Keratinocyte (primary cell): ENCODE measurements around the gene HNRNPU. TPM values are rescaled to one million over a fixed set of nuclear protein-coding genes. Genes with fewer than 3 reads are reported as not detected.

Experiments
- DNase-seq: peaks from one replicate; pipeline ENCODE4 v3.0.0-alpha.2; 2011; ENCODE audit warnings: low read depth, missing footprints, low spot score
- FAIRE-seq: peaks from 2 replicates; lab custom pipeline; 2011; peaks lifted over from hg19 to GRCh38; lab: Jason Lieb, UNC
- H2AFZ ChIP-seq: 2 replicates; pipeline ENCODE4 v1.6.0; 2012; ENCODE audit warnings: low read length, control low read depth, inconsistent platforms; ENCODE audit not compliant: control insufficient read depth
- H3K27ac ChIP-seq: 2 replicates; pipeline ENCODE4 v1.5.1; 2011; ENCODE audit warnings: low read length; ENCODE audit not compliant: control insufficient read depth, insufficient read depth
- H3K27me3 ChIP-seq: 3 replicates; pipeline ENCODE4 v1.6.0; 2011; ENCODE audit warnings: low read length; ENCODE audit not compliant: control insufficient read depth, insufficient read depth; ENCODE audit errors: extremely low read depth
- H3K36me3 ChIP-seq, 2 experiments: 2 replicates in 1 of 2; 3 replicates in 1 of 2; pipeline ENCODE4 v1.5.1; 2011; ENCODE audit warnings: low read length in 2 of 2, mild to moderate bottlenecking in 1 of 2; ENCODE audit not compliant: control insufficient read depth in 2 of 2, insufficient read depth in 2 of 2; ENCODE audit errors: extremely low read depth in 1 of 2
- H3K4me1 ChIP-seq: 3 replicates; pipeline ENCODE4 v1.5.1; 2011; ENCODE audit warnings: low read length; ENCODE audit not compliant: control insufficient read depth, insufficient read depth; ENCODE audit errors: extremely low read depth
- H3K4me2 ChIP-seq: 3 replicates; pipeline ENCODE4 v1.6.0; 2011; ENCODE audit warnings: low read depth, low read length; ENCODE audit not compliant: control insufficient read depth, insufficient read depth; ENCODE audit errors: extremely low read depth
- H3K4me3 ChIP-seq, 3 experiments: fragments of 200-600 bp in 1 of 3; sonication (generic) in 1 of 3; 2 replicates in 2 of 3; 3 replicates in 1 of 3; pipeline ENCODE4 v1.5.1; 2011 to 2016; ENCODE audit warnings: low read length in 3 of 3, mild to moderate bottlenecking in 3 of 3, control low read depth in 2 of 3, inconsistent platforms in 1 of 3, low read depth in 1 of 3, mixed read lengths in 1 of 3, mixed run types in 1 of 3, moderate library complexity in 1 of 3; ENCODE audit not compliant: control insufficient read depth in 2 of 3, insufficient read depth in 2 of 3; ENCODE audit errors: extremely low read depth in 1 of 3
- H3K79me2 ChIP-seq: 2 replicates; pipeline ENCODE4 v1.6.0; 2012; ENCODE audit warnings: low read length; ENCODE audit not compliant: control insufficient read depth, insufficient read depth
- H3K9ac ChIP-seq: 3 replicates; pipeline ENCODE4 v1.6.0; 2011; ENCODE audit warnings: low read length; ENCODE audit not compliant: control insufficient read depth, insufficient read depth; ENCODE audit errors: extremely low read depth
- H3K9me1 ChIP-seq: 3 replicates; pipeline ENCODE4 v1.6.0; 2011; ENCODE audit warnings: low read length; ENCODE audit not compliant: control insufficient read depth, insufficient read depth; ENCODE audit errors: extremely low read depth
- H3K9me3 ChIP-seq: 2 replicates; pipeline ENCODE4 v1.5.1; 2012; ENCODE audit warnings: low read depth, low read length; ENCODE audit not compliant: control insufficient read depth
- H4K20me1 ChIP-seq: 3 replicates; pipeline ENCODE4 v1.6.0; 2011; ENCODE audit warnings: low read length; ENCODE audit not compliant: control insufficient read depth, insufficient read depth; ENCODE audit errors: extremely low read depth
- CTCF ChIP-seq, 3 experiments: IDR thresholded peaks in 1 of 3; conservative IDR thresholded peaks in 1 of 3; optimal IDR thresholded peaks in 1 of 3; 2 replicates in 2 of 3; 3 replicates in 1 of 3; pipeline versions ENCODE3 to v1.5.1; 2011; ENCODE audit warnings: low read length in 3 of 3, mild to moderate bottlenecking in 3 of 3, moderate library complexity in 2 of 3, control low read depth in 1 of 3, inconsistent platforms in 1 of 3; ENCODE audit not compliant: insufficient read depth in 2 of 3; ENCODE audit errors: extremely low read depth in 1 of 3
- EZH2 ChIP-seq: IDR thresholded peaks from one replicate; pipeline ENCODE4 v1.6.1; 2012; ENCODE audit warnings: inconsistent platforms, mild to moderate bottlenecking, low read length, moderate library complexity
- dilution Hi-C: fragments of 300-500 bp; cut with MboI; formaldehyde crosslinking; loops from one replicate; pipeline ENCODE4 v1.7.0; 2020; ENCODE audit warnings: low sequenced_read_pairs; ENCODE audit not compliant: extremely low pct_ligation_motif_present
- polyA plus RNA-seq, 5 experiments: library from polyadenylated mRNA; depleted of rRNA in 3 of 5; stranded (reverse) in 3 of 5; stranded (forward) in 1 of 5; unstranded in 1 of 5; fragments of >200 nt; gene quantifications; 1 replicate in 1 of 5; 2 replicates in 3 of 5; 3 replicates in 1 of 5; pipeline versions ENCODE4 v1.2.1 to v1.2.3, GENCODE V29; 2011 to 2012; ENCODE audit warnings: missing spikeins in 2 of 5, low read depth in 1 of 5, low replicate concordance in 1 of 5

The HNRNPU gene
- polyA plus RNA-seq, 1 donor (not counting 4 experiments of a cell fraction or from before 2014, with no cell fraction given): 220 TPM

- Histone ChIP-seq H3K27me3 (no peaks in the 10 kb centered on the region), H3K79me2 (peaks cover 89% of the 10 kb centered on the region), H3K4me2 (no peak overlapping the region), H3K9me1 (no peaks in the 10 kb centered on the region), H3K36me3 (peaks cover 32 to 39% of the 10 kb centered on the region in 2 experiments), H3K9ac (no peak overlapping the region), H4K20me1 (peaks cover 37% of the 10 kb centered on the region), H3K4me3 (no peak overlapping the region), H3K27ac (no peak overlapping the region), H3K9me3 (no peaks in the 10 kb centered on the region), H3K4me1 (peaks cover 17% of the 10 kb centered on the region), H2AFZ (no peak overlapping the region)
- DNase-seq: no peak
- TF ChIP-seq CTCF (optimal IDR thresholded peaks at IDR 0.05 in 1 of 3, IDR thresholded peaks at IDR 0.05 in 1 of 3, conservative IDR thresholded peaks at IDR 0.05 in 1 of 3; ENCODE audit: extremely low read depth in 1 of 3, insufficient read depth in 2 of 3, low read length in 3 of 3) (no peak), EZH2 (no peak)
- dilution Hi-C loops: loop anchor here (10.0 kb wide), 1 partner anchor 186 kb away; no protein-coding TSS in a partner anchor
- FAIRE-seq: no peak
Measured at GRCh38 chr1:244858357-244858756, 6.0 kb downstream of the HNRNPU start.

GRCh38 chr1:244857761-244858160, 6.6 kb downstream of the HNRNPU start:
- Histone ChIP-seq H3K27me3 (no peaks in the 10 kb centered on the region), H3K9ac (no peak overlapping the region), H3K79me2 (peaks cover 89% of the 10 kb centered on the region), H3K4me1 (peaks cover 17% of the 10 kb centered on the region), H3K4me2 (no peak overlapping the region), H2AFZ (no peak overlapping the region), H3K4me3 (no peak overlapping the region), H3K9me3 (no peaks in the 10 kb centered on the region), H3K36me3 (peaks cover 33 to 40% of the 10 kb centered on the region in 2 experiments), H4K20me1 (peaks cover 37% of the 10 kb centered on the region), H3K27ac (no peak overlapping the region), H3K9me1 (no peaks in the 10 kb centered on the region)
- FAIRE-seq (no peak), DNase-seq (no peak)
- dilution Hi-C loops: loop anchor here (10.0 kb wide), 1 partner anchor 187 kb away; no protein-coding TSS in a partner anchor
- no peak for TF ChIP-seq EZH2
- no peak for TF ChIP-seq CTCF (optimal IDR thresholded peaks at IDR 0.05 in 1 of 3, IDR thresholded peaks at IDR 0.05 in 1 of 3, conservative IDR thresholded peaks at IDR 0.05 in 1 of 3; ENCODE audit: extremely low read depth in 1 of 3, insufficient read depth in 2 of 3, low read length in 3 of 3)
